Vagina (tissue), 2 donors: Measurements from ENCODE around the gene TNRC6C. TPM values are rescaled to one million over a fixed set of nuclear protein-coding genes. Genes with fewer than 3 reads are reported as not detected.
"Not testable (repeated sequence)": the region's sequence is repeated elsewhere in the genome, so short reads cannot be mapped to it uniquely, and the experiment has no call there.

ENCODE experiments used
- DNase-seq, 2 donors: peaks; one replicate each; pipeline ENCODE4 v3.0.0-alpha.2; 2017; ENCODE audit errors: extremely low spot score in 2 of 2
- H3K27ac ChIP-seq: fragments of 200-600 bp; sonication (generic); one replicate; pipeline ENCODE4 v1.5.1; 2019
- H3K27me3 ChIP-seq: fragments of 200-600 bp; sonication (generic); one replicate; pipeline ENCODE4 v1.5.1; 2019
- H3K36me3 ChIP-seq, 2 donors: fragments of 200-600 bp; sonication (generic); one replicate each; pipeline ENCODE4 v1.5.1; 2017 to 2019
- H3K4me1 ChIP-seq: fragments of 200-600 bp; sonication (generic); one replicate; pipeline ENCODE4 v1.5.1; 2019
- H3K4me3 ChIP-seq, 2 donors: fragments of 200-600 bp; sonication (generic); 1 replicate in 1 of 2; 2 replicates in 1 of 2; pipeline ENCODE4 v1.5.1; 2016 to 2019
- H3K9me3 ChIP-seq: fragments of 200-600 bp; sonication (generic); one replicate; pipeline ENCODE4 v1.5.1; 2019
- POLR2A ChIP-seq, 2 donors: fragments of 450-650 bp; IDR thresholded peaks; one replicate each; pipeline ENCODE4 v1.6.1; 2017; ENCODE audit warnings: antibody characterized with exemption in 2 of 2, mild to moderate bottlenecking in 2 of 2, moderate library complexity in 2 of 2
- POLR2AphosphoS5 ChIP-seq, 2 donors: sonication (generic); formaldehyde crosslinking; IDR thresholded peaks; one replicate each; pipeline ENCODE4 v1.9.0; 2017; ENCODE audit warnings: antibody characterized with exemption in 2 of 2, mild to moderate bottlenecking in 2 of 2, low read depth in 1 of 2; ENCODE audit not compliant: insufficient read depth in 1 of 2
- intact Hi-C: fragments of 100-400 bp; cut with DNase I; formaldehyde crosslinking; loops from one replicate; pipeline ENCODE4 v1.15.1; 2023
- total RNA-seq: library from RNA; depleted of rRNA; stranded (reverse); fragments of >200 nt; gene quantifications from one replicate; pipeline ENCODE4 v1.2.3, GENCODE V29; 2016
- TF ChIP-seq, protein P1 (sequence below), 3 experiments: fragments of 450-650 bp in 2 of 3; fragments of 200-600 bp in 1 of 3; sonication (generic) in 1 of 3; IDR thresholded peaks; one replicate each; pipeline ENCODE4 v1.5.1; 2017 to 2019; ENCODE audit warnings: antibody characterized with exemption in 3 of 3, mild to moderate bottlenecking in 2 of 3, moderate library complexity in 2 of 3

Gene TNRC6C
- total RNA-seq, 1 donor from 2014 or later: 14.7 TPM

DNA sequence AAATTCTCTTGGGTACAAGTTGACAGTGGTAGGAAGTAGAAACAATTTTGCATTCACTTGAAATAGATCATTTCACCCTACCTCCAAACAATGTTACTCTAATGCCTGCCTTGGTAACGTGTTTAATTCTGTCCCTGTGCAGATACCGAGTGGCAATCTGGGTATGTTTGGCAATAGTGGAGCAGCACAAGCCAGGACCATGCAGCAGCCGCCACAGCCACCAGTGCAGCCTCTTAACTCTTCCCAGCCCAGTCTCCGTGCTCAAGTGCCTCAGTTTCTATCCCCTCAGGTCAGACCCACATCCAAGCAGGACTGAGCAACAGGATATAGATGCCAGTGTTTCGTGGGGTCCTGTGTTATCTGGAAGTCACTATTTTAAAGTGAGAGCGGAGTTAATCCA, 120.8 kb downstream of the TNRC6C start:
- no peaks in the 10 kb centered on the region for H3K9me3 ChIP-seq
- TF ChIP-seq POLR2A (IDR thresholded peaks at IDR 0.05) (no peak), POLR2AphosphoS5 (IDR thresholded peaks at IDR 0.05; ENCODE audit: insufficient read depth in 1 of 2, low read depth in 1 of 2) (no peak)
- TF ChIP-seq, protein P1, sequence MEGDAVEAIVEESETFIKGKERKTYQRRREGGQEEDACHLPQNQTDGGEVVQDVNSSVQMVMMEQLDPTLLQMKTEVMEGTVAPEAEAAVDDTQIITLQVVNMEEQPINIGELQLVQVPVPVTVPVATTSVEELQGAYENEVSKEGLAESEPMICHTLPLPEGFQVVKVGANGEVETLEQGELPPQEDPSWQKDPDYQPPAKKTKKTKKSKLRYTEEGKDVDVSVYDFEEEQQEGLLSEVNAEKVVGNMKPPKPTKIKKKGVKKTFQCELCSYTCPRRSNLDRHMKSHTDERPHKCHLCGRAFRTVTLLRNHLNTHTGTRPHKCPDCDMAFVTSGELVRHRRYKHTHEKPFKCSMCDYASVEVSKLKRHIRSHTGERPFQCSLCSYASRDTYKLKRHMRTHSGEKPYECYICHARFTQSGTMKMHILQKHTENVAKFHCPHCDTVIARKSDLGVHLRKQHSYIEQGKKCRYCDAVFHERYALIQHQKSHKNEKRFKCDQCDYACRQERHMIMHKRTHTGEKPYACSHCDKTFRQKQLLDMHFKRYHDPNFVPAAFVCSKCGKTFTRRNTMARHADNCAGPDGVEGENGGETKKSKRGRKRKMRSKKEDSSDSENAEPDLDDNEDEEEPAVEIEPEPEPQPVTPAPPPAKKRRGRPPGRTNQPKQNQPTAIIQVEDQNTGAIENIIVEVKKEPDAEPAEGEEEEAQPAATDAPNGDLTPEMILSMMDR (IDR thresholded peaks at IDR 0.05): no peak
- no peak overlapping the region for H3K4me3 ChIP-seq
- peaks cover 10 to 70% of the 10 kb centered on the region in 2 donors for H3K36me3 ChIP-seq
- no peaks in the 10 kb centered on the region for H3K4me1 ChIP-seq
- intact Hi-C loops: no loop called here
- no peaks in the 10 kb centered on the region for H3K27me3 ChIP-seq
- no peak for DNase-seq
- H3K27ac ChIP-seq: no peak overlapping the region

GRCh38 chr17:78081551-78081950, 123.0 kb downstream of the TNRC6C start:
- Histone ChIP-seq H3K27ac (no peak overlapping the region), H3K36me3 (peaks cover 4 to 53% of the 10 kb centered on the region in 2 donors)
- intact Hi-C loops: no loop called here

GRCh38 chr17:78082355-78082872, 123.9 kb downstream of the TNRC6C start:
- peaks cover 4 to 53% of the 10 kb centered on the region in 2 donors for H3K36me3 ChIP-seq
- H3K4me3 ChIP-seq, H3K27ac ChIP-seq, H3K27me3 ChIP-seq, H3K4me1 ChIP-seq, DNase-seq, intact Hi-C loops, H3K9me3 ChIP-seq: not testable (repeated sequence)

More at GRCh38 chr17:78081551-78081950, 123.0 kb downstream of the TNRC6C start:
- no peaks in the 10 kb centered on the region for H3K27me3 ChIP-seq
- no peaks in the 10 kb centered on the region for H3K4me1 ChIP-seq
- H3K4me3 ChIP-seq: no peak overlapping the region
- DNase-seq: no peak
- H3K9me3 ChIP-seq: no peaks in the 10 kb centered on the region
- TF ChIP-seq, protein P1 (IDR thresholded peaks at IDR 0.05): no peak
- TF ChIP-seq POLR2A (IDR thresholded peaks at IDR 0.05) (no peak), POLR2AphosphoS5 (IDR thresholded peaks at IDR 0.05; ENCODE audit: insufficient read depth in 1 of 2, low read depth in 1 of 2) (no peak)

GRCh38 chr17:78082988-78083387, 124.5 kb downstream of the TNRC6C start:
- Histone ChIP-seq H3K36me3 (peaks cover 0 to 54% of the 10 kb centered on the region in 2 donors), H3K27ac (no peak overlapping the region), H3K9me3 (no peaks in the 10 kb centered on the region), H3K4me3 (no peak overlapping the region), H3K4me1 (no peaks in the 10 kb centered on the region), H3K27me3 (no peaks in the 10 kb centered on the region)
- intact Hi-C loops: no loop called here
- DNase-seq: no peak
- TF ChIP-seq, protein P1 (IDR thresholded peaks at IDR 0.05): no peak
- no peak for TF ChIP-seq POLR2A (IDR thresholded peaks at IDR 0.05)
- TF ChIP-seq POLR2AphosphoS5 (IDR thresholded peaks at IDR 0.05; ENCODE audit: insufficient read depth in 1 of 2, low read depth in 1 of 2): no peak

GRCh38 chr17:78086740-78087139, 128.2 kb downstream of the TNRC6C start:
- no peak for TF ChIP-seq POLR2AphosphoS5 (IDR thresholded peaks at IDR 0.05; ENCODE audit: insufficient read depth in 1 of 2, low read depth in 1 of 2)
- TF ChIP-seq POLR2A (IDR thresholded peaks at IDR 0.05): no peak
- TF ChIP-seq, protein P1 (IDR thresholded peaks at IDR 0.05): no peak
- Histone ChIP-seq H3K36me3 (peaks cover 4 to 56% of the 10 kb centered on the region in 2 donors), H3K27me3 (no peaks in the 10 kb centered on the region), H3K27ac (no peak overlapping the region), H3K9me3 (no peaks in the 10 kb centered on the region), H3K4me3 (no peak overlapping the region), H3K4me1 (no peaks in the 10 kb centered on the region)
- DNase-seq: no peak
- intact Hi-C loops: no loop called here
